IPS-NIHi7 (cell line): Measurements from ENCODE around the gene PARVB.
"Not testable (repeated sequence)": the region's sequence is repeated elsewhere in the genome, so short reads cannot be mapped to it uniquely, and the experiment has no call there.

Experiments
- DNase-seq: peaks from one replicate; pipeline ENCODE4 v3.0.0; 2012; ENCODE audit warnings: mixed read lengths; ENCODE audit errors: extremely low spot score

The PARVB gene

GRCh38 chr22:43998679-43999264 is 25.3 kb upstream of the PARVB start:
- DNase-seq = no peak

GRCh38 chr22:43999378-43999777 is 24.7 kb upstream of the PARVB start:
- no peak for DNase-seq

GRCh38 chr22:44000123-44000522 is 24.0 kb upstream of the PARVB start:
- no peak for DNase-seq

- no peak for DNase-seq
These were observed 22.6 kb upstream of the PARVB start for GRCh38 chr22:44001521-44001920.

GRCh38 chr22:44002324-44002723 is 21.8 kb upstream of the PARVB start:
- no peak for DNase-seq

GRCh38 chr22:44002997-44003396 is 21.1 kb upstream of the PARVB start:
- DNase-seq = no peak

GRCh38 chr22:44003405-44004103 is 20.5 kb upstream of the PARVB start:
- peak; percentile 70 for DNase-seq

GRCh38 chr22:44004104-44004460 is 20.0 kb upstream of the PARVB start:
- no peak for DNase-seq

GRCh38 chr22:44005524-44005923 is 18.6 kb upstream of the PARVB start:
- DNase-seq = no peak

- DNase-seq = no peak
These were observed 11.9 kb upstream of the PARVB start for GRCh38 chr22:44012162-44012561.

- no peak for DNase-seq
These were observed 11.5 kb upstream of the PARVB start for GRCh38 chr22:44012591-44012990.

GRCh38 chr22:44014241-44014640 is 9.9 kb upstream of the PARVB start:
- DNase-seq = no peak

GRCh38 chr22:44016586-44016985 is 7.5 kb upstream of the PARVB start:
- DNase-seq = not testable (repeated sequence)

- no peak for DNase-seq
These were observed 5.5 kb upstream of the PARVB start for GRCh38 chr22:44018594-44018993.

GRCh38 chr22:44019416-44019815 is 4.7 kb upstream of the PARVB start:
- DNase-seq = no peak

- DNase-seq = no peak
These were observed 4.3 kb upstream of the PARVB start for GRCh38 chr22:44019846-44020245.

- DNase-seq = no peak
These were observed 3.1 kb upstream of the PARVB start for GRCh38 chr22:44020981-44021380.

- peak; percentile 75 for DNase-seq
These were observed 456 bp upstream of the PARVB start for GRCh38 chr22:44023404-44024287.

- DNase-seq = no peak
These were observed 1.3 kb downstream of the PARVB start for GRCh38 chr22:44025171-44026065.

GRCh38 chr22:44026066-44026629 is 2.0 kb downstream of the PARVB start:
- no peak for DNase-seq
